T-helper 22 cell (primary cell): ENCODE results near the gene PEX26.
"Not testable (repeated sequence)": the region's sequence is repeated elsewhere in the genome, so short reads cannot be mapped to it uniquely, and the experiment has no call there.

Experiments
- DNase-seq: peaks from one replicate; pipeline ENCODE4 v3.0.0-alpha.2; 2020; ENCODE audit warnings: low read depth

Gene PEX26

GRCh38 chr22:18119409-18120110, 41.8 kb downstream of the PEX26 start:
- no peak for DNase-seq

- no peak for DNase-seq
Observed at GRCh38 chr22:18120857-18121256, 43.1 kb downstream of the PEX26 start.

- DNase-seq: no peak
Observed at GRCh38 chr22:18121506-18121905, 43.7 kb downstream of the PEX26 start.

- DNase-seq: no peak
Observed at GRCh38 chr22:18121954-18122554, 44.3 kb downstream of the PEX26 start.

- not testable (repeated sequence) for DNase-seq
Observed at GRCh38 chr22:18123476-18124025, 45.8 kb downstream of the PEX26 start.

GRCh38 chr22:18126606-18127005, 48.8 kb downstream of the PEX26 start:
- DNase-seq: no peak

GRCh38 chr22:18130018-18130417, 52.2 kb downstream of the PEX26 start:
- no peak for DNase-seq

GRCh38 chr22:18130699-18131429, 53.1 kb downstream of the PEX26 start:
- DNase-seq: no peak

GRCh38 chr22:18133452-18133851, 55.7 kb downstream of the PEX26 start:
- no peak for DNase-seq

- DNase-seq: no peak
Observed at GRCh38 chr22:18136563-18137320, 59.0 kb downstream of the PEX26 start.

- not testable (repeated sequence) for DNase-seq
Observed at GRCh38 chr22:18141004-18141403, 63.2 kb downstream of the PEX26 start.

GRCh38 chr22:18144105-18144504, 66.3 kb downstream of the PEX26 start:
- no peak for DNase-seq

- no peak for DNase-seq
Observed at GRCh38 chr22:18145676-18146388, 68.0 kb downstream of the PEX26 start.

- no peak for DNase-seq
Observed at GRCh38 chr22:18146389-18146753, 68.6 kb downstream of the PEX26 start.

- DNase-seq: no peak
Observed at GRCh38 chr22:18147791-18148190, 70.0 kb downstream of the PEX26 start.

- DNase-seq: no peak
Observed at GRCh38 chr22:18148293-18148965, 70.6 kb downstream of the PEX26 start.

- no peak for DNase-seq
Observed at GRCh38 chr22:18152519-18152918, 74.7 kb downstream of the PEX26 start.

- DNase-seq: no peak
Observed at GRCh38 chr22:18154821-18155390, 77.1 kb downstream of the PEX26 start.
